Loucy (cell line): ENCODE measurements around the gene VTN.

Source experiments
- EZH2phosphoT487 ChIP-seq: fragments of 200-600 bp; IDR thresholded peaks from 2 replicates; pipeline ENCODE4 v1.6.1; 2018; ENCODE audit warnings: antibody characterized with exemption, mild to moderate bottlenecking, moderate library complexity, borderline replicate concordance
- TF ChIP-seq, protein P1 (sequence below): fragments of 200-600 bp; sonication (generic); conservative IDR thresholded peaks from 2 replicates; pipeline ENCODE4 v1.5.1; 2014; ENCODE audit warnings: mild to moderate bottlenecking, antibody characterized with exemption, low read length

DNA sequence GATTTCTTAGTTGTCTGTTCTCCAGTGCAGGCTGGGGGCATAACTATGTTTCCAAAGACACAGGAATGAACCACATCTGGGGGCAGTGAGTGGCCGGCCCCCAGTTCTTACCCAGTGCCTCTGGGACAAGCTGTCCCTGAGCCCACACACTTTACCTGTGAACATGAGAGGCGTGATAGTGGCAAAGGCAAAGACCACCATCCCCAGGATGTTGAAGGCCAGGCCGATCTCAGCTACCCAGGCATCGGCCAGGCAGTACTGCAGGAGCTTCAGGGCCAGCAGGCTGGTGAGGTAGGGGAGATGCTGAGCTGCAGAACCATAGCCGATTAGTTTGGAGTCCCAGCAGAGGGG, 34.3 kb upstream of the VTN start:
- TF ChIP-seq, protein P1, sequence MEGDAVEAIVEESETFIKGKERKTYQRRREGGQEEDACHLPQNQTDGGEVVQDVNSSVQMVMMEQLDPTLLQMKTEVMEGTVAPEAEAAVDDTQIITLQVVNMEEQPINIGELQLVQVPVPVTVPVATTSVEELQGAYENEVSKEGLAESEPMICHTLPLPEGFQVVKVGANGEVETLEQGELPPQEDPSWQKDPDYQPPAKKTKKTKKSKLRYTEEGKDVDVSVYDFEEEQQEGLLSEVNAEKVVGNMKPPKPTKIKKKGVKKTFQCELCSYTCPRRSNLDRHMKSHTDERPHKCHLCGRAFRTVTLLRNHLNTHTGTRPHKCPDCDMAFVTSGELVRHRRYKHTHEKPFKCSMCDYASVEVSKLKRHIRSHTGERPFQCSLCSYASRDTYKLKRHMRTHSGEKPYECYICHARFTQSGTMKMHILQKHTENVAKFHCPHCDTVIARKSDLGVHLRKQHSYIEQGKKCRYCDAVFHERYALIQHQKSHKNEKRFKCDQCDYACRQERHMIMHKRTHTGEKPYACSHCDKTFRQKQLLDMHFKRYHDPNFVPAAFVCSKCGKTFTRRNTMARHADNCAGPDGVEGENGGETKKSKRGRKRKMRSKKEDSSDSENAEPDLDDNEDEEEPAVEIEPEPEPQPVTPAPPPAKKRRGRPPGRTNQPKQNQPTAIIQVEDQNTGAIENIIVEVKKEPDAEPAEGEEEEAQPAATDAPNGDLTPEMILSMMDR: no peak
- TF ChIP-seq EZH2phosphoT487: no peak
